PC-9 (cell line): Measurements from ENCODE around the gene TSHZ2. TPM values are rescaled to one million over a fixed set of nuclear protein-coding genes. Genes with fewer than 3 reads are reported as not detected.

Experiments used
- BruUV-seq: library from RNA; stranded (reverse); fragments of 400-500 nt; replicated peaks from 2 replicates; lab custom pipeline; 2021; lab: Mats Ljungman, UMichigan
- CTCF ChIA-PET: fragments of 300-600 bp; sonication (Branson Sonifier 250); formaldehyde crosslinking; loops from one replicate; lab custom pipeline; 2022; ENCODE audit warnings: antibody characterized with exemption; lab: Charles Lee
- POLR2A ChIA-PET: fragments of 300-600 bp; sonication (Branson Sonifier 250); formaldehyde crosslinking; loops from one replicate; lab custom pipeline; 2022; ENCODE audit warnings: antibody characterized with exemption; ENCODE audit not compliant: unreplicated experiment; lab: Charles Lee
- DNase-seq, 2 experiments: peaks; one replicate each; pipeline versions ENCODE4 v3.0.0 to v3.0.0-alpha.2; 2015 to 2022; ENCODE audit warnings: mixed read lengths in 1 of 2
- H2AFZ ChIP-seq: fragments of 200-600 bp; sonication (generic); 2 replicates; pipeline ENCODE4 v1.8.1; 2017; ENCODE audit warnings: antibody characterized with exemption
- H3F3A ChIP-seq: fragments of 200-600 bp; sonication (generic); 2 replicates; pipeline ENCODE4 v1.8.1; 2017; ENCODE audit warnings: antibody characterized with exemption, mild to moderate bottlenecking, low read depth; ENCODE audit not compliant: insufficient read depth
- H3K27ac ChIP-seq: fragments of 200-600 bp; sonication (generic); 2 replicates; pipeline ENCODE4 v1.6.1; 2016; ENCODE audit warnings: mixed run types
- H3K27me3 ChIP-seq: fragments of 200-600 bp; sonication (generic); 2 replicates; pipeline ENCODE4 v1.6.1; 2016; ENCODE audit warnings: low read depth, mixed run types; ENCODE audit not compliant: insufficient read depth
- H3K36me3 ChIP-seq: fragments of 200-600 bp; sonication (generic); 2 replicates; pipeline ENCODE4 v1.6.1; 2016; ENCODE audit warnings: low read depth, mixed run types
- H3K4me1 ChIP-seq: fragments of 200-600 bp; sonication (generic); replicated peaks from 2 replicates; pipeline ENCODE4 v1.6.1; 2016; ENCODE audit warnings: mixed run types; ENCODE audit not compliant: insufficient read depth
- H3K4me2 ChIP-seq: fragments of 200-600 bp; sonication (generic); 2 replicates; pipeline ENCODE4 v1.6.1; 2017; ENCODE audit warnings: mixed run types
- H3K4me3 ChIP-seq: fragments of 200-600 bp; sonication (generic); 2 replicates; pipeline ENCODE4 v1.6.1; 2016; ENCODE audit warnings: mixed run types
- H3K79me2 ChIP-seq: fragments of 200-600 bp; sonication (generic); 2 replicates; pipeline ENCODE4 v1.6.1; 2017; ENCODE audit warnings: low read depth, mixed run types
- H3K9me2 ChIP-seq: fragments of 200-600 bp; sonication (generic); 2 replicates; pipeline ENCODE4 v1.8.1; 2017; ENCODE audit warnings: mild to moderate bottlenecking; ENCODE audit not compliant: insufficient read depth
- H3K9me3 ChIP-seq: fragments of 200-600 bp; sonication (generic); 2 replicates; pipeline ENCODE4 v1.8.1; 2016; ENCODE audit warnings: low read depth; ENCODE audit not compliant: insufficient read depth
- H4K20me1 ChIP-seq: fragments of 200-600 bp; sonication (generic); 2 replicates; pipeline ENCODE4 v1.8.1; 2017; ENCODE audit not compliant: insufficient read depth
- CTCF ChIP-seq: fragments of 200-600 bp; sonication (generic); conservative IDR thresholded peaks from 2 replicates; pipeline ENCODE4 v1.6.1; 2017; ENCODE audit warnings: mixed run types, antibody characterized with exemption, mild to moderate bottlenecking, moderate library complexity
- EZH2 ChIP-seq: fragments of 200-600 bp; sonication (generic); IDR thresholded peaks from 2 replicates; pipeline ENCODE4 v1.8.0; 2017; ENCODE audit warnings: antibody characterized with exemption, low read depth
- intact Hi-C: fragments of 100-400 bp; cut with micrococcal nuclease; formaldehyde crosslinking; loops from one replicate; pipeline ENCODE4 v1.10.0; 2022; ENCODE audit not compliant: unreplicated experiment
- total RNA-seq: library from RNA; stranded (reverse); gene quantifications from 2 replicates; pipeline ENCODE4 v1.2.3, GENCODE V29; 2021

Gene TSHZ2
- total RNA-seq, 1 experiment from 2014 or later = not detected

- H3K27me3 ChIP-seq = peaks cover 86% of the 10 kb centered on the region
- POLR2A ChIA-PET = no interaction called here
Observed at GRCh38 chr20:53210041-53210440, 237.9 kb downstream of the TSHZ2 start.

GRCh38 chr20:53210931-53211330 is 238.8 kb downstream of the TSHZ2 start:
- POLR2A ChIA-PET = no interaction called here
- Histone ChIP-seq H3K4me3 (no peak overlapping the region), H3K27ac (no peak overlapping the region), H3K36me3 (no peaks in the 10 kb centered on the region), H3K27me3 (peaks cover 86% of the 10 kb centered on the region), H2AFZ (no peak overlapping the region), H3F3A (no peaks in the 10 kb centered on the region), H4K20me1 (no peaks in the 10 kb centered on the region), H3K4me2 (no peak overlapping the region), H3K9me3 (no peaks in the 10 kb centered on the region), H3K4me1 (no peaks in the 10 kb centered on the region), H3K79me2 (no peaks in the 10 kb centered on the region), H3K9me2 (no peaks in the 10 kb centered on the region)
- BruUV-seq = no TSS peak
- CTCF ChIA-PET = no interaction called here
- DNase-seq = no peak
- no peak for TF ChIP-seq EZH2
- no peak for TF ChIP-seq CTCF
- intact Hi-C loops = no loop called here

More at GRCh38 chr20:53210041-53210440, 237.9 kb downstream of the TSHZ2 start:
- Histone ChIP-seq H3K36me3 (no peaks in the 10 kb centered on the region), H2AFZ (no peak overlapping the region), H3K9me2 (no peaks in the 10 kb centered on the region), H3K4me3 (no peak overlapping the region), H3F3A (no peaks in the 10 kb centered on the region), H3K4me2 (no peak overlapping the region), H4K20me1 (no peaks in the 10 kb centered on the region), H3K79me2 (no peaks in the 10 kb centered on the region), H3K27ac (no peak overlapping the region), H3K4me1 (no peaks in the 10 kb centered on the region), H3K9me3 (no peaks in the 10 kb centered on the region)
- TF ChIP-seq EZH2 = no peak
- TF ChIP-seq CTCF = no peak
- no TSS peak for BruUV-seq
- CTCF ChIA-PET = no interaction called here
- intact Hi-C loops = no loop called here
- DNase-seq = no peak

- H2AFZ ChIP-seq = no peak overlapping the region
- TF ChIP-seq CTCF (no peak), EZH2 (no peak)
- no peak for DNase-seq
- no peaks in the 10 kb centered on the region for H3K9me2 ChIP-seq
- H3F3A ChIP-seq = no peaks in the 10 kb centered on the region
- H4K20me1 ChIP-seq = no peaks in the 10 kb centered on the region
- H3K4me1 ChIP-seq = no peaks in the 10 kb centered on the region
- POLR2A ChIA-PET = no interaction called here
- no TSS peak for BruUV-seq
- CTCF ChIA-PET = no interaction called here
- no peaks in the 10 kb centered on the region for H3K79me2 ChIP-seq
- no peaks in the 10 kb centered on the region for H3K36me3 ChIP-seq
- intact Hi-C loops = no loop called here
- no peak overlapping the region for H3K27ac ChIP-seq
- H3K4me3 ChIP-seq = no peak overlapping the region
- no peak overlapping the region for H3K4me2 ChIP-seq
- H3K27me3 ChIP-seq = peaks cover 90% of the 10 kb centered on the region
- H3K9me3 ChIP-seq = no peaks in the 10 kb centered on the region
Observed at GRCh38 chr20:53212018-53212417, 239.9 kb downstream of the TSHZ2 start.
